IPS DF 6.9 (cell line): ENCODE results near the gene DIS3L2.
"Not testable (repeated sequence)": the region's sequence is repeated elsewhere in the genome, so short reads cannot be mapped to it uniquely, and the experiment has no call there.

Source experiments
- DNase-seq: peaks from one replicate; pipeline ENCODE4 v3.0.0-alpha.2; 2013; ENCODE audit warnings: low read depth, low spot score
- H3K27ac ChIP-seq: one replicate; pipeline ENCODE4 v1.5.1; 2013; ENCODE audit warnings: low read length, control low read depth
- H3K27me3 ChIP-seq: 2 replicates; pipeline ENCODE4 v1.6.1; 2013; ENCODE audit warnings: mild to moderate bottlenecking, low read length; ENCODE audit not compliant: control insufficient read depth, insufficient read depth
- H3K36me3 ChIP-seq: 2 replicates; pipeline ENCODE4 v1.6.1; 2013; ENCODE audit warnings: low read length; ENCODE audit not compliant: control insufficient read depth, insufficient read depth
- H3K4me1 ChIP-seq: 2 replicates; pipeline ENCODE4 v1.6.1; 2013; ENCODE audit warnings: low read length; ENCODE audit not compliant: control insufficient read depth, insufficient read depth
- H3K4me3 ChIP-seq: 2 replicates; pipeline ENCODE4 v1.5.1; 2013; ENCODE audit warnings: mild to moderate bottlenecking, low read length
- H3K9me3 ChIP-seq: 2 replicates; pipeline ENCODE4 v1.6.1; 2013; ENCODE audit warnings: low read length, inconsistent platforms; ENCODE audit not compliant: control insufficient read depth, insufficient read depth
- WGBS: extraction: QIAGEN DNeasy Blood & Tissue Kit; methylation state at CpG from one replicate; pipeline ENCODE4 v1.1.7; 2013; ENCODE audit warnings: mixed read lengths, missing lambda C conversion rate; ENCODE audit not compliant: insufficient read length, insufficient coverage; 5-methylcytosine and 5-hydroxymethylcytosine counted together

The DIS3L2 gene

DNA sequence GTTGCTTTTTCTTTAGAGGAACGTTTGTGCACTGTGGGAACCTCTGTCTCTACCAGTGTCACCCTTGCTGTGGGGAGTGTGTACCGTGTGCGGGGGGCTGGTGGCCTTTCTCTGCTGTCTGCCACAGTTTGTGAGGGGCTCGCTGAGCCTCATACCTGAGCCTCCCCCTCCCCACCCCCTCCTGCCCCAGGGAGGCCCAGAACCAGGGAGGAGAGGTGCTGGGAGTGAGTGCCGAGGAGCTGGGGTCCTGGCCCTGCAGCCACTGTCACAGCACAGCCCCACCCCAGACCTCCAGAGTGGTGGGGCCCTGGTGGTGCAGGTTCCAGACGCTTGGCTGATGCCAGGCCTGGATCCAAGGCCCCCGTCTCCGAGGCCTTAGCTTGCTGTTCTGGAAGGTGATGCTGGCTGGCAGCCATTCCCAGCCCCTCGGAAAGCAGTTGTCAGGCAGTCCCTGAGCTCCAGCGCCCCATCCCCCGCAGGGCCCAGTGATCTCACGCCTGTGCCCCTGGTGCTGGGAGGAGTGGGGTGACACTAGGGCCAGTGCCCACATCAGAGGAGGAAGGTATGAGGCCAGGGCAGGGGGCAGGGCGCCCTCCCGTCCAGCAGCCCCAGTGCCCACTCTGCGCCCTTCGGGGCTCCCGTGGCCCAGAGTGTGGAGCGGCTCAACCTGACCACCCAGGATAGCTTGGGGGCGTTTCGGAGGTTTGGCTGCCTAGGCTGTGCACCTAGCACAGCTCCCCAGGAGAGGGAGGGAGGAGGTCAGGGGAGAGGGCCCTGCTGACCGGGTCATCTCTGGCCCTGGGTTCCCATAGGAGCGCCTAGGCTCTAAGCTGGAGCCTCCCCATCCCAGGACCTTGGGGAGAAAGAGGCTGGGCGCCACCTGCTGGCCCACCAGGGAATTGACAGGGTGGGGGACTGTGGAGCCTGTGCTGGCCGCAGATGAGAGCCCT, 364.1 kb downstream of the DIS3L2 start:
- no CpG with 5 or more reads among the region's 24 CpGs for WGBS
- no peaks in the 10 kb centered on the region for H3K36me3 ChIP-seq
- no peaks in the 10 kb centered on the region for H3K9me3 ChIP-seq
- no peak overlapping the region for H3K27ac ChIP-seq
- H3K4me3 ChIP-seq = no peak overlapping the region
- peaks cover 3% of the 10 kb centered on the region for H3K4me1 ChIP-seq
- no peaks in the 10 kb centered on the region for H3K27me3 ChIP-seq
- DNase-seq = no peak

GRCh38 chr2:232326274-232327104, 365.0 kb downstream of the DIS3L2 start:
- no CpG with 5 or more reads among the region's 12 CpGs for WGBS
- not testable (repeated sequence) for H3K27ac ChIP-seq, H3K9me3 ChIP-seq, H3K4me3 ChIP-seq, DNase-seq, H3K36me3 ChIP-seq, H3K4me1 ChIP-seq, H3K27me3 ChIP-seq

DNA sequence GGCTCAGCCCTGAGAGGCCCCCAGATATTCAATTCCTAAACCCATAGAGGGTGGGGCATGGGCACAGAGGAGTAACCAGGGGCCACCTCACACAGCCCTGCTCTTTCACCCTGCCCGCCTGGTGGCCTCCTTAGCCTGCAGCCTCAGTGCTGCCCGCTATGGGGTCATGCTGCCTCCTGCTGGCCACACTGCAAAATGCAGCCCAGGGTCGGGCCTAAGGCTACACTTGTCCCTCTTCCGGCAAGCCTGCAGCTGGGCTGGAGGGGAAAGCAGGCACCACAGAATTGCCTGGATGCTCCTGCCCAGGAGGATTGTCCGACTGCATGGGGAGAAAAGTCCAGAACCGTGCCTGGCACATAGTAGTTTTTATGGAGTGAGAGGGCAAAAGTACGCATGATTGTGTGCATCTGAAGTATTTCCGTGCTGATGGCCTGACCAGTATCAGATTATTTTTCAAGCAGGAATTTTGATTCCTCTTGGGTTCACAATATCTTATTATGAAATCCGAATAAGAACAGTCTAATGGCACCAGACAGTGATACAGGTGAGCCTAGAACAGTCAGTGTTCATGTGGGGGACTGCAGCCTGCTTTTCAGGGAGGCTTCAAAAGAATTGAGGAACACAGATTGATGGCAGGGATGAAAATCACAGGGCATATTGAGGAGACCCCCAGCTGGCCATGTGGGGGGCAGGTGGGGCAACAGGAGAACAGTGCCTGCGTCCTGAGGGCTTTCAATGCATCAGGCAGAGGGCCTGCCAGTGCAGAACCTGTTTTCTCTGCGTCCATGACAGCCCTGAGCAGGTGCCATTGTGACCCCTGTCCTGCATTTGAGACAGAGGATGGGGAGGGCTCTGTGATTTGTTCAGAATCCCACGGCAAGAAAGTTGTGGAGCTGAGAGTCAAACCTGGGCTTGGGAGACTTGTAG, 365.9 kb downstream of the DIS3L2 start:
- WGBS = no CpG with 5 or more reads among the region's 12 CpGs
- peak; percentile 66 for DNase-seq
- peaks cover 3% of the 10 kb centered on the region for H3K4me1 ChIP-seq
- no peaks in the 10 kb centered on the region for H3K9me3 ChIP-seq
- H3K36me3 ChIP-seq = no peaks in the 10 kb centered on the region
- H3K27me3 ChIP-seq = no peaks in the 10 kb centered on the region
- H3K4me3 ChIP-seq = no peak overlapping the region
- no peak overlapping the region for H3K27ac ChIP-seq

GRCh38 chr2:232328032-232328422, 366.5 kb downstream of the DIS3L2 start:
- WGBS = no CpG with 5 or more reads among the region's 2 CpGs
- Histone ChIP-seq H3K27ac (no peak overlapping the region), H3K27me3 (no peaks in the 10 kb centered on the region), H3K4me3 (no peak overlapping the region), H3K36me3 (no peaks in the 10 kb centered on the region), H3K9me3 (no peaks in the 10 kb centered on the region), H3K4me1 (peaks cover 3% of the 10 kb centered on the region)
- no peak for DNase-seq

DNA sequence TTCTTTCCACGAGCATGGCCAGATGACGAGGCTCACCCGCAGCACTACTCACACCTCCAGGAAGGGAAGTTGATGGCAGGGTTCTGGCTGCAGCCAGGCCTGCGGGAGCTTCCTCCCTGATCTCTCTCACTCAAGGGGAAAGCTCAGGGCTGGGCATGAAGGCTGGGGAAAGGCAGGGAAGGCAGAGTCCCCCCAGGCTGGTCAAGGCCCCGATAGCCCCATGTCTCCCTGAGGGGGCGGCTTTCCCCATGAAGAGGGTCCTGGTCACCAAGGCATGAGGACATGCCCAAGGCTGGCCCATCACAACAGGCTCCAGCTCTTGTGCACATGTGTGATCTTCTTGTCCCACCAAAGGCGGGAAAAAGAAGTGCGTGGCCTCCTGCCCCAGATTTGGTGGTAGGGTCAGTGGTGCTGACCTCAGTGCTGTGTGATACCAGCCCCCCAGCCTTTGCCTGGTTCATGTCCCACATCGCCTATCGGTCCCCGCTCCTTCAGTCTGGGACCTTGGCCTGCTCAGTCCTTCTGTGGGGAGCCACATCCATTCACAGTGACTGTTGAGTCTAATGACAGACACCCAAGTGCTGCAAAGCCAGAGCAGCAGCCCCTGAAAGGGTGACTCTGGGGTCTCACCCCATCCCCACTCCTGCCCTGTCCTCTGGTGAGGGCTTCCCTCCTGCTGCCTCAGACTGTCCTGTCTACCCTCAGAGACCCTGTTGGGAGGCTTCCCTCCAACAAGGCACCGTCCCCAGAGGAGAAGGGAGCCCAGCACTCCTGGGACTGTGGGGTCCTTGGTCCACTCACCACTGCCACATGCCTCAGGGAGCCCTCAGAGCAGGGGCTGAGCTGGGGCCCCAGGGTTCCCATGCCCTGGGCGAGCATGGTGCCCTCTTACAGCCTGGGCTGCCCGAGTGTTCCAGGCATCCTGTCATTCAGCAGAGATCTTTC, 367.3 kb downstream of the DIS3L2 start:
- Histone ChIP-seq H3K27me3 (no peaks in the 10 kb centered on the region), H3K4me1 (peaks cover 3% of the 10 kb centered on the region), H3K9me3 (no peaks in the 10 kb centered on the region), H3K27ac (no peak overlapping the region), H3K4me3 (no peak overlapping the region), H3K36me3 (no peaks in the 10 kb centered on the region)
- no peak for DNase-seq
- WGBS = no CpG with 5 or more reads among the region's 14 CpGs

GRCh38 chr2:232329716-232330067, 368.2 kb downstream of the DIS3L2 start:
- no peaks in the 10 kb centered on the region for H3K27me3 ChIP-seq
- WGBS = no CpG with 5 or more reads among the region's 15 CpGs
- no peak for DNase-seq

GRCh38 chr2:232330068-232330999, 368.8 kb downstream of the DIS3L2 start:
- Histone ChIP-seq H3K4me3 (no peak overlapping the region), H3K4me1 (peaks cover 3% of the 10 kb centered on the region), H3K36me3 (no peaks in the 10 kb centered on the region), H3K27ac (no peak overlapping the region), H3K27me3 (no peaks in the 10 kb centered on the region), H3K9me3 (no peaks in the 10 kb centered on the region)
- WGBS = no CpG with 5 or more reads among the region's 17 CpGs
- DNase-seq = no peak

More at GRCh38 chr2:232329716-232330067, 368.2 kb downstream of the DIS3L2 start:
- H3K36me3 ChIP-seq = no peaks in the 10 kb centered on the region
- H3K9me3 ChIP-seq = no peaks in the 10 kb centered on the region
- H3K4me1 ChIP-seq = peaks cover 3% of the 10 kb centered on the region
- H3K4me3 ChIP-seq = no peak overlapping the region
- no peak overlapping the region for H3K27ac ChIP-seq

DNA sequence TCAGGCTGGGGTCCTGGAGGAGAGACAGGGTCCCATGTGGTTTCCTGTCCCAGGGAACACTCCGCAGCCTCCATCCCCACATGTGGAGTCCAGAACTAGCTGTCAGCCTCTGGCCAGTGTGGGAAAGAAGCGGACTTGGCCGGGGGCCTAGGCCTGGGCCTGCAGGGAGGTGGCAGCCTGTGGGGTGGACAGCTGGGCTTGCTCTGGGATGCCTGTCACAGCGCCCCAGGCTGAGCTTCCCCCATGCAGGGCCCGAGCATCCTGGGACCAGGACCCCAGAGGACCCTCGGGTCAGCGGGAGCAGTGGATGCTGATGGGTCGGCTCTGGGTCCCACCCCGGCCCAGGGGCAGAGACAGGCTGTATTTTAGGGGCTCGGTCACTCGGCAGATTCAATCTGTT, 369.5 kb downstream of the DIS3L2 start:
- H3K4me1 ChIP-seq = not testable (repeated sequence)

DNA sequence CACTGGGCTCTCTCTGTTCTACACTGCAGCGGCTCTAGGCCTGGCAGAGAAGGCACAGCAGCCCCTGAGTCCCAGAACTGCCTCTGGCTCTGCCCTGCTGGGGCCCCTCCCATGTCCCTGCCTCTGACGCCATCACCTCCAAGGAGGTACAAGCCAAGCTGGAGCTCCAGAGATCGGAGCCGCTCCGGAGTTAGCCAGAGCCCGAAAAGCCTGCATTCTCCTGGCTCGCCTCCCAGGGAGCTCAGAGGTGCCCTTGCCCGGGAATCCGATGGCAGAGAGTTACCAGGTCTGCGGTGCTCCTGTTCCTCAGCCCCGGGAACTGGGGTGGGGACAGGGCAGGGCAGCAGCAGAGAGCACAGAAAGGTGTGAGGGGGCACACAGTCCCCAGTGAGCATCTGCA, 370.1 kb downstream of the DIS3L2 start:
- no CpG with 5 or more reads among the region's 11 CpGs for WGBS

More for the DNA sequence above, 369.5 kb downstream of the DIS3L2 start:
- not testable (repeated sequence) for H3K27ac ChIP-seq, H3K27me3 ChIP-seq, DNase-seq, H3K36me3 ChIP-seq, H3K4me3 ChIP-seq, H3K9me3 ChIP-seq
- no CpG with 5 or more reads among the region's 11 CpGs for WGBS

More for the DNA sequence above, 370.1 kb downstream of the DIS3L2 start:
- not testable (repeated sequence) for H3K4me3 ChIP-seq, H3K9me3 ChIP-seq, DNase-seq, H3K27me3 ChIP-seq, H3K4me1 ChIP-seq, H3K27ac ChIP-seq, H3K36me3 ChIP-seq
